B cell (primary cell): Measurements from ENCODE around the gene MYLK3. TPM values are rescaled to one million over a fixed set of nuclear protein-coding genes. Genes with fewer than 3 reads are reported as not detected.

Experiments used
- ATAC-seq: fragments of 200-7000 bp; cut with Tn5 transposase; one replicate; pipeline ENCODE4 v1.10.0; 2021; ENCODE audit warnings: low read depth, mild to moderate bottlenecking, moderate number of reproducible peaks, moderate library complexity
- CTCF ChIA-PET: fragments of 350-600 bp; sonication (Branson Sonifier 250); formaldehyde crosslinking; loops from one replicate; lab custom pipeline; 2021; ENCODE audit warnings: antibody characterized with exemption, inconsistent platforms; lab: Charles Lee
- POLR2A ChIA-PET: fragments of 350-600 bp; sonication (Branson Sonifier 250); formaldehyde crosslinking; loops from one replicate; lab custom pipeline; 2021; ENCODE audit warnings: antibody characterized with exemption; lab: Charles Lee
- DNase-seq: peaks from one replicate; pipeline ENCODE4 v3.0.0; 2013
- H2AFZ ChIP-seq: 2 replicates; pipeline ENCODE4 v1.6.1; 2012; ENCODE audit warnings: mild to moderate bottlenecking, low read depth, low read length; ENCODE audit not compliant: insufficient read depth, poor library complexity, severe bottlenecking
- H3K27ac ChIP-seq, 2 donors: 1 replicate in 1 of 2; 2 replicates in 1 of 2; pipeline ENCODE4 v1.5.1; 2012 to 2013; ENCODE audit warnings: low read length in 2 of 2, mild to moderate bottlenecking in 2 of 2, moderate library complexity in 1 of 2
- H3K27me3 ChIP-seq, 4 experiments: fragments of 200-600 bp in 1 of 4; sonication (generic) in 1 of 4; replicated peaks in 1 of 4; 1 replicate in 2 of 4; 2 replicates in 2 of 4; pipeline versions ENCODE4 v1.6.1 to v1.7.0; 2013 to 2016; ENCODE audit warnings: low read length in 3 of 4, mild to moderate bottlenecking in 2 of 4, mixed read lengths in 1 of 4, moderate library complexity in 1 of 4; ENCODE audit not compliant: insufficient read depth in 4 of 4, control insufficient read depth in 3 of 4; ENCODE audit errors: control extremely low read depth in 1 of 4
- H3K36me3 ChIP-seq, 2 experiments: replicated peaks in 1 of 2; 1 replicate in 1 of 2; 2 replicates in 1 of 2; pipeline versions ENCODE4 v1.6.1 to v1.7.1; 2013; ENCODE audit warnings: low read length in 1 of 2; ENCODE audit not compliant: insufficient read depth in 2 of 2, control insufficient read depth in 1 of 2; ENCODE audit errors: control extremely low read depth in 1 of 2, extremely low read depth in 1 of 2
- H3K4me1 ChIP-seq, 2 donors: fragments of 200-600 bp in 1 of 2; sonication (generic) in 1 of 2; 1 replicate in 1 of 2; 2 replicates in 1 of 2; pipeline versions ENCODE4 v1.5.1 to v1.6.1; 2013 to 2017; ENCODE audit warnings: low read length in 2 of 2; ENCODE audit not compliant: control insufficient read depth in 2 of 2, insufficient read depth in 2 of 2
- H3K4me2 ChIP-seq: replicated peaks from 2 replicates; pipeline ENCODE3; 2012; ENCODE audit warnings: mild to moderate bottlenecking, low read depth, low read length; ENCODE audit not compliant: poor library complexity, severe bottlenecking
- H3K4me3 ChIP-seq, 5 experiments: fragments of 200-600 bp in 1 of 5; sonication (generic) in 1 of 5; 1 replicate in 3 of 5; 2 replicates in 2 of 5; pipeline versions ENCODE4 v1.5.1 to v1.7.0; 2011 to 2016; ENCODE audit warnings: low read length in 4 of 5, mild to moderate bottlenecking in 4 of 5, low read depth in 2 of 5, control low read depth in 1 of 5, moderate library complexity in 1 of 5; ENCODE audit not compliant: insufficient read depth in 1 of 5; ENCODE audit errors: control extremely low read depth in 1 of 5, extremely low read depth in 1 of 5
- H3K79me2 ChIP-seq: fragments of 200-600 bp; sonication (generic); one replicate; pipeline ENCODE4 v1.6.0; 2016; ENCODE audit warnings: low read length; ENCODE audit not compliant: control insufficient read depth, insufficient read depth
- H3K9ac ChIP-seq: fragments of 200-600 bp; sonication (generic); 2 replicates; pipeline ENCODE4 v1.6.1; 2017; ENCODE audit warnings: mild to moderate bottlenecking, low read length, moderate library complexity
- H3K9me3 ChIP-seq, 3 donors: one replicate each; pipeline versions ENCODE4 v1.6.1 to v1.7.1; 2013; ENCODE audit warnings: low read length in 2 of 3; ENCODE audit not compliant: control insufficient read depth in 2 of 3, insufficient read depth in 1 of 3; ENCODE audit errors: control extremely low read depth in 1 of 3
- H4K20me1 ChIP-seq: 2 replicates; pipeline ENCODE4 v1.6.0; 2012; ENCODE audit warnings: mild to moderate bottlenecking, low read length; ENCODE audit not compliant: insufficient read depth, control insufficient read depth, poor library complexity, severe bottlenecking
- H3K27ac Mint-ChIP-seq: one replicate; pipeline ENCODE4 v1.8.0; 2021; ENCODE audit warnings: mixed read lengths
- H3K27me3 Mint-ChIP-seq: one replicate; pipeline ENCODE4 v1.8.0; 2021; ENCODE audit warnings: mixed read lengths
- H3K4me1 Mint-ChIP-seq: one replicate; pipeline ENCODE4 v1.8.0; 2021; ENCODE audit warnings: mixed read lengths
- H3K4me3 Mint-ChIP-seq: one replicate; pipeline ENCODE4 v1.8.0; 2021; ENCODE audit warnings: mixed read lengths
- H3K9me3 Mint-ChIP-seq: one replicate; pipeline ENCODE4 v1.8.0; 2022; ENCODE audit warnings: mixed read lengths; ENCODE audit not compliant: insufficient read depth
- EZH2 ChIP-seq: IDR thresholded peaks from 2 replicates; pipeline ENCODE4 v1.6.1; 2012; ENCODE audit warnings: borderline replicate concordance, low read depth, mild to moderate bottlenecking, moderate library complexity, low read length; ENCODE audit not compliant: insufficient read depth, poor library complexity, severe bottlenecking
- WGBS: methylation state at CpG from one replicate; pipeline ENCODE4 v1.1.5; 2013; ENCODE audit warnings: missing lambda C conversion rate; ENCODE audit not compliant: insufficient coverage; 5-methylcytosine and 5-hydroxymethylcytosine counted together
- intact Hi-C: fragments of 100-400 bp; cut with micrococcal nuclease; formaldehyde crosslinking; loops from one replicate; pipeline ENCODE4 v1.10.0; 2022
- polyA plus RNA-seq: library from polyadenylated mRNA; depleted of rRNA; stranded (reverse); fragments of >200 nt; gene quantifications from 2 replicates; pipeline ENCODE4 v1.2.3, GENCODE V29; 2012
- total RNA-seq, 2 donors: library from RNA; stranded (reverse); fragments of 120-200 nt in 1 of 2; gene quantifications; 1 replicate in 1 of 2; 2 replicates in 1 of 2; pipeline versions ENCODE4 v1.2.3 to v1.2.4, GENCODE V29; 2013 to 2022
- TF ChIP-seq, protein P1 (sequence below): fragments of 200-600 bp; IDR thresholded peaks from one replicate; pipeline ENCODE4 v1.8.0; 2022; ENCODE audit warnings: antibody characterized with exemption, mild to moderate bottlenecking

Gene MYLK3
- total and polyA plus RNA-seq, 2 donors (not counting 1 experiment from before 2014, with no cell fraction given): 0.01 to 0.10 TPM

DNA sequence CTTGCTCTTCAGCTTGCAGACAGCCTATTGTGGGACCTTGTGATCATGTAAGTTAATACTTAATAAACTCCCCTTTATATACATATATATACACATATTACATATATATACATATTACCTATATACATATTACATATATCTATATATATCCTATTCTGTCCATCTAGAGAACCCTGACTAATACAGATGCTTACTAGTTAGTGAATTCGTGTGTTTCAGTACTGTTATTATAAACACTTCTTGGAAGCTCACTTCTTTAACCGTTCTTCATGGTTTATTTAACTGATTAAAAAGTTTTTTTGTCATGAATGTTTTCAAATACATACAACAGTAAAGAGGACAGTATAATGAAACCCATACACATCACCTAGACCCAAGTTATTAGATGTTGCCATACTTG, 46.1 kb downstream of the MYLK3 start:
- ChIA-PET CTCF (no interaction called here), POLR2A (interaction anchor here (0.6 kb wide), 1 partner anchor 85 kb away, joined by 4 read pairs; no protein-coding TSS in a partner anchor)
- H3K27ac Mint-ChIP-seq: no peak overlapping the region
- intact Hi-C loops: no loop called here
- Histone ChIP-seq H3K27me3 (no peaks in the 10 kb centered on the region), H2AFZ (no peak overlapping the region), H4K20me1 (no peaks in the 10 kb centered on the region), H3K9ac (no peak overlapping the region), H3K4me3 (no peak overlapping the region), H3K4me2 (no peak overlapping the region), H3K79me2 (no peaks in the 10 kb centered on the region), H3K36me3 (peaks cover 1 to 2% of the 10 kb centered on the region in 2 experiments), H3K4me1 (no peaks in the 10 kb centered on the region), H3K9me3 (no peaks in the 10 kb centered on the region), H3K27ac (no peak overlapping the region)
- no peaks in the 10 kb centered on the region for H3K27me3 Mint-ChIP-seq
- DNase-seq (no peak), ATAC-seq (no peak)
- H3K9me3 Mint-ChIP-seq: no peaks in the 10 kb centered on the region
- WGBS: no CpG with 5 or more reads among the region's 2 CpGs
- no peak overlapping the region for H3K4me3 Mint-ChIP-seq
- no peaks in the 10 kb centered on the region for H3K4me1 Mint-ChIP-seq
- no peak for TF ChIP-seq EZH2
- TF ChIP-seq, protein P1, sequence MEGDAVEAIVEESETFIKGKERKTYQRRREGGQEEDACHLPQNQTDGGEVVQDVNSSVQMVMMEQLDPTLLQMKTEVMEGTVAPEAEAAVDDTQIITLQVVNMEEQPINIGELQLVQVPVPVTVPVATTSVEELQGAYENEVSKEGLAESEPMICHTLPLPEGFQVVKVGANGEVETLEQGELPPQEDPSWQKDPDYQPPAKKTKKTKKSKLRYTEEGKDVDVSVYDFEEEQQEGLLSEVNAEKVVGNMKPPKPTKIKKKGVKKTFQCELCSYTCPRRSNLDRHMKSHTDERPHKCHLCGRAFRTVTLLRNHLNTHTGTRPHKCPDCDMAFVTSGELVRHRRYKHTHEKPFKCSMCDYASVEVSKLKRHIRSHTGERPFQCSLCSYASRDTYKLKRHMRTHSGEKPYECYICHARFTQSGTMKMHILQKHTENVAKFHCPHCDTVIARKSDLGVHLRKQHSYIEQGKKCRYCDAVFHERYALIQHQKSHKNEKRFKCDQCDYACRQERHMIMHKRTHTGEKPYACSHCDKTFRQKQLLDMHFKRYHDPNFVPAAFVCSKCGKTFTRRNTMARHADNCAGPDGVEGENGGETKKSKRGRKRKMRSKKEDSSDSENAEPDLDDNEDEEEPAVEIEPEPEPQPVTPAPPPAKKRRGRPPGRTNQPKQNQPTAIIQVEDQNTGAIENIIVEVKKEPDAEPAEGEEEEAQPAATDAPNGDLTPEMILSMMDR: no peak

DNA sequence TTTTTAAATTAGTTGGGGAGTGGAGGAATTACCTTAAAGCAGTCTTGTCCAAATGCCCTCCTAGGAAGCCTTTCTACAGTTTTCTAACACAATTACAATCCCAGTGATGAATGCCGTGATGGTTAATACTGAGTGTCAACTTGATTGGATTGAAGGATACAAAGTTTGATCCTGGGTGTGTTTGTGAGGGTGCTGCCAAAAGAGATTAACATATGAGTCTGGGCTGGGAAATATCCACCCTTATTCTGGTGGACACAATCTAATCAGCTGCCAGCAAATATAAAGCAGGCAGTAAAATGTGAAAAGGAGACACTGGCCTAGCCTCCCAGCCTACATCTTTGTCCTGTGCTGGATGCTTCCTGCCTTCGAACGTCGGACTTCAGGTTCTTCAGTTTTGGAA, 46.5 kb downstream of the MYLK3 start:
- Histone ChIP-seq H3K27me3 (no peaks in the 10 kb centered on the region), H3K9ac (no peak overlapping the region), H2AFZ (no peak overlapping the region), H3K79me2 (no peaks in the 10 kb centered on the region), H3K4me1 (no peaks in the 10 kb centered on the region), H3K27ac (no peak overlapping the region), H3K4me2 (no peak overlapping the region), H3K4me3 (no peak overlapping the region), H4K20me1 (no peaks in the 10 kb centered on the region), H3K9me3 (no peaks in the 10 kb centered on the region), H3K36me3 (peaks cover 2 to 3% of the 10 kb centered on the region in 2 experiments)
- ATAC-seq: no peak
- Mint-ChIP-seq H3K4me1 (no peaks in the 10 kb centered on the region), H3K4me3 (no peak overlapping the region), H3K27ac (no peak overlapping the region), H3K27me3 (no peaks in the 10 kb centered on the region), H3K9me3 (no peaks in the 10 kb centered on the region)
- WGBS: no CpG with 5 or more reads among the region's 4 CpGs
- intact Hi-C loops: no loop called here
- TF ChIP-seq, protein P1: no peak
- TF ChIP-seq EZH2: no peak
- POLR2A ChIA-PET: interaction anchor here (0.6 kb wide), 1 partner anchor 86 kb away, joined by 4 read pairs; no protein-coding TSS in a partner anchor
- CTCF ChIA-PET: no interaction called here
- DNase-seq: no peak
